DMS79 treated with DMSO at 0.1 percent for 48 hours (cell line): ENCODE results near the gene PCDH18.
"Not testable (repeated sequence)": the region's sequence is repeated elsewhere in the genome, so short reads cannot be mapped to it uniquely, and the experiment has no call there.

ENCODE experiments used
- DNase-seq: peaks from one replicate; lab custom pipeline; 2025; lab: John Stamatoyannopoulos, UW

Gene PCDH18, protein sequence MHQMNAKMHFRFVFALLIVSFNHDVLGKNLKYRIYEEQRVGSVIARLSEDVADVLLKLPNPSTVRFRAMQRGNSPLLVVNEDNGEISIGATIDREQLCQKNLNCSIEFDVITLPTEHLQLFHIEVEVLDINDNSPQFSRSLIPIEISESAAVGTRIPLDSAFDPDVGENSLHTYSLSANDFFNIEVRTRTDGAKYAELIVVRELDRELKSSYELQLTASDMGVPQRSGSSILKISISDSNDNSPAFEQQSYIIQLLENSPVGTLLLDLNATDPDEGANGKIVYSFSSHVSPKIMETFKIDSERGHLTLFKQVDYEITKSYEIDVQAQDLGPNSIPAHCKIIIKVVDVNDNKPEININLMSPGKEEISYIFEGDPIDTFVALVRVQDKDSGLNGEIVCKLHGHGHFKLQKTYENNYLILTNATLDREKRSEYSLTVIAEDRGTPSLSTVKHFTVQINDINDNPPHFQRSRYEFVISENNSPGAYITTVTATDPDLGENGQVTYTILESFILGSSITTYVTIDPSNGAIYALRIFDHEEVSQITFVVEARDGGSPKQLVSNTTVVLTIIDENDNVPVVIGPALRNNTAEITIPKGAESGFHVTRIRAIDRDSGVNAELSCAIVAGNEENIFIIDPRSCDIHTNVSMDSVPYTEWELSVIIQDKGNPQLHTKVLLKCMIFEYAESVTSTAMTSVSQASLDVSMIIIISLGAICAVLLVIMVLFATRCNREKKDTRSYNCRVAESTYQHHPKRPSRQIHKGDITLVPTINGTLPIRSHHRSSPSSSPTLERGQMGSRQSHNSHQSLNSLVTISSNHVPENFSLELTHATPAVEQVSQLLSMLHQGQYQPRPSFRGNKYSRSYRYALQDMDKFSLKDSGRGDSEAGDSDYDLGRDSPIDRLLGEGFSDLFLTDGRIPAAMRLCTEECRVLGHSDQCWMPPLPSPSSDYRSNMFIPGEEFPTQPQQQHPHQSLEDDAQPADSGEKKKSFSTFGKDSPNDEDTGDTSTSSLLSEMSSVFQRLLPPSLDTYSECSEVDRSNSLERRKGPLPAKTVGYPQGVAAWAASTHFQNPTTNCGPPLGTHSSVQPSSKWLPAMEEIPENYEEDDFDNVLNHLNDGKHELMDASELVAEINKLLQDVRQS

DNA sequence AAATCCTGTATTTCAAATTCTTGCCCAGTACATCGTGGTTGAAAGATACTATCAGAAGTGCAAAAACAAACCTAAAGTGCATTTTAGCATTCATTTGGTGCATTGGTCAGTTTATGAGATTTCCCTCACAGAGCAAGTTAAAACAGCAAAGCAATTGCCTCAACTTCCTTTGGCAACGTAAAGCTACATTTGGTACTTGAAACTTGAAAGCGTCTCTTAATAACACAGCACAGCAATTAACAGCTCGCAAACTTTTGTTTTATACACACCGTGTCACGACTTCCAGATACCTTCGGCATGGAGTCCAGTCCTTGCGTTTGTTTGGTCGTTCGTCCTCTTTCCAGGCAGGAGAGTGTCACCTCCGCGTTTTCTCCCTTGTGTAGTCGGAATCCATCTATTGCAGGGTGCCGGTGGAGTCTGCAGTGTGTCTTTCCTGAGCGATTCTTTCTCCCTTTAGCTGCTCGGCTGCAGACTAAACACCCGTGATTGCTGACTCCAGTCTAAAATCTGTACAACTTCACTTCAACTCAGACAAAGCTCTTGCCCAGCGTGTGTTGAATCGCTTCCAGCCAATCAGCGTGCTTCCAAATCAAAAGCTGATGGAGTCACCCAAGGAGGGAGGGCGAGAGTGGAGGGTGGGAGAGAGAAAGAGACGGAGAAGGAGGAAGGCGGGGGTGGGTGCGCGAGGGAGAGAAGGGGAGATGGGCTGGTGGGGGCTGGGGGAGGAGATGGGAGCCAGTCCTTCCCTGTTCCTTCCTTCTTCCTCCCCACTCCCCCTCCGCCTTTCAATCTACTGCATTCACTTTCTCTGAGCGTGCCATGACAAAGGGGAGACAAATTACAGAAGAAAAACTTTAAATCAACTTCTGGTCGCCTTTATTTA is at the start of gene PCDH18:
Gene PCDH18 (minus strand): TSS at position 509 of the 883 bp plus-strand sequence. CDS start 406 bp downstream, at position 103.
- DNase-seq, result no peak

DNA sequence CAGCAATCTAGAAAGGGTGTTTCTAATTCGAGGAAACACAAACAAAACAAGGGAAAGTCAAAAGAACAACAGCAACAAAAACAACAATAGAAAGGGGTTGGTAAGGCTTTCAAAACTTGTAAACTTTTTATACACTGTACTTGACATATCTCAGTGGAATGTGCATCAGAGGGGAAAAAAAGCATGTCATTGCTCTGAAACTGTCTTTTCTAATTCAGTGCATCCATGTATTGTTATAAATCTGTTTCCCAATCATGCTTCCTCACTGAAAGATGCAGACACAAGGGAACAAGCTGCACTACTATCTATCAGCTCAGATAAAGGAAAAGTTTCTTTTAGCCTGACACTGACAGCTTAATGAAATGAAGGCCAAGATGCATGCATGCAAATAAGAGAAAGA is 44.2 kb upstream of the PCDH18 start:
- DNase-seq, result no peak

DNA sequence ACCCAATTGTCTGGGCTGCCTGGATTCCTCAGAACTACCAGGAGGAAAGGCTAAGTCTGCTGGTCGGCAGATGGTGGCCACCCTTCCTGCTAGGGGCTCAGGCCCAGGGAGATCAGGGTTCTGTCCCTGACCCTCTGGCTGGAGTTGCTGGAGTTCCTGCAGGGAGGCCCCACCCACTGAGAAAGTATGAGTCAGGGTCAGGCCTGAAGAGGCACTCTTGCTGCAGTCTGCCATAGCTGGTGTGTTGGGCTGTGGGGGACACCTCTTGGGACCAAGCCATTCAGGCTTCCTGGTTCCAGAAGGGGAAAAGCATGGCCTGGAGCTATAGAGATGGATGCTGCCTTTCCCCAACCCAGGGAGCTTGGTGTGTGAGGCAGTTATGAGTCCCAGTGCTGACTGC is 40.4 kb upstream of the PCDH18 start:
- DNase-seq, result no peak

DNA sequence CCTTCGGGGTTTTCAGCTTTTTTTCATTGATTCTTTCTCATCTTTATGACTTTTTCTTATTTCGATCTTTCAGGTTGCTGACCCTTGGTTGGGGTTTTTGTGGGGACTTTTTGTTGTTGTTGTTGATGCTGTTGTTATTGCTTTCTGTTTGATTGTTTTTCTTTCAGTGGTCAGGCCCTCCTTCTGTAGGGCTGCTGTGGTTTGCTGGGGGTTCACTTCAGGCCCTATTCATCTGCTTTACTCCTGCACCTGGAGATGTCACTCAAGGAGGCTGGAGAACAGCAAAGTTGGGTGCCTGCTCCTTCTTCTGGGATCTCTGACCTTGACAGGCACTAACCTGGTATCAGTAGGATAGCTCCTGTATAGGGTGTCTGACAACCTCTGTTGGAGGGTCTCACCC is 39.9 kb upstream of the PCDH18 start:
- no peak for DNase-seq

DNA sequence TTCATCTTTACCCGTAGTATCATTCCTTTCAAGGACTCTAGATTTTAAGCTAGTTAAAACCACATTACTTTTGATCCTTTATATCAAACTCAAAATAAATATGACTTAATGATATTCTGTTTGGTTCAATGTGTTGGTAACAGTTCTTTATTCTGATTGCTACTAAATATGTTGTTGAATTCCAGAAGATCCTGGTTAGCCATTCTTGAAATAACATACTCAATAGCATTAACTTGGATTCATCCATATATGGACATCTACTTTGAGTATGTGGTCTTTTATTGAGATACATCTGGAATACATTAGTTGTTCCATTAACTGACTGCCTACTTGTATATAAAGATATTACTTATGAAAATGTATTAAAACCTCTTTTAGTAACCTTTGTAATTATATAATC is 27.5 kb upstream of the PCDH18 start:
- no peak for DNase-seq

DNA sequence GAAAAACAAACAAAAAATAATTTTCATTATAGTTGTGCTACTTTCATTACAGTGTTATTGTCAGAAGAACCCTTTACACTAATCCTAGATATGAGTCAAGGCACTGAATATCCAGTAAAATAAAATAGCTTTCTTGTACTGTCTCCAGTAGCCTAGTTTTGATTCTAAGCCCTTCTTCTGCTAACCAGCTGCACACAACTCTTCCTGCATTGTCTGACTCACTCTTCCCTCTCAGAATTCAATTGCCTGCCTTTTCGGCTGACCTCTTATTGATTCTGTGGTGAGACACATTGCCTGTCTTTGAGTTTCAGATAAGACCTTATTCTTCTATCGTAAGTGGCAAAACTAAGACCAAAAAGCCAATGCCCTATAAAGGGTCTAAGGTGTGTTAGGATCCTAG is 26.7 kb upstream of the PCDH18 start:
- DNase-seq, result no peak

DNA sequence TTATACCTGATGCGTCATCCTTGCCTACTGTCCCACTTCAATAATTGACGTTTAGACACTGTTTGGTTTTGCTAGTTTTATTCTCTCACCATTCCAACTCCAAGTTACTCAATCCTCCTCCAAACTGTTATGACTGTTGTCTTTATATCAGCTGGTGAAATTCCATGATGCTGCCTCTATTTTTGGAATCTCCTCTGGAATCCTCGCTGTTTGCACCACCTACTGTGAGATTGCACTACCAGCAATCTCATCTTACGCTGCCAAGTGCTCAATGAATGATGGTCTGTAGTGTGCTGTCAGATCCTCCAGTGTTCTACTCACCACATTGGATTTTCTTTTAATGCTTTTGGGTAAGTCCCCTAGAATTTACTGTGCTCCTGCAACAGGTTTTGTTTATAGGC is 13.2 kb upstream of the PCDH18 start:
- DNase-seq, result no peak

DNA sequence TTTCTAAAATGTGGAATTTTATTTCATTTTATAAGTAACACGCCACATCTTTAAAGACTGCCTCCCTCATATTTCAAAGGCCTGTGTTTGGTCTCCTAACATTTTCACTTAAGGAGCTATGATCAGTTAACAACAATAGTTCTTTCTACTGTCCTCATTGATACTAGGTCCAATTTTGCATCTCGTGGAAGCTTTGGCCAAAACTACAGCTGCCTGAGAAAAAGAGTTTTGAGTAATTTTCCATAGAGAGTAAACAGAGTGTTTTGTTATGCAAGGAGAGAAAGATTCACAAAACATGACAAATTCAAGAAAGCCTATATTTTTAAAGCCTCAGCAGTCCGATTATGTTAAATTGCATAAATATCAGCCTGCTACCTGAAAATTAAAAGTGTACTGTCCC is 11.4 kb upstream of the PCDH18 start:
- no peak for DNase-seq

DNA sequence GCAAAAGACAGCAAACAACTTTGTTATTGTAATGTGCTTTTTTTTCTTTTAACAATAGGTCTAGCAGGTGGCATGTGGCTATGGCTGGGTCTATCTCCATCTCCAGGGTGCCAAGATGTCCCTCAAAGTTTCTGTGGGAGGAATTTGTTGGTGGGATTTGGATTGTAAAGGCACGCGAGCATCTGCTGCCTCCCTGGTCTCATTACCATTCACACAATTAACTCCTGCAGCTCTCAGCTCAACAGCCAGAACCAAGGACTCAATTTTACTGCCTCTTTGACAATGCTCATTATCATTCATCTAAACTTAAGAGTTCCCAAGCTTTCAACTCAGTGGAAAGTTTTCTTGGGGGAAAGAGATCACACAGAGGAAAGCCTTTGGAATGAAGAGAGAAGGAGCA is 10.9 kb upstream of the PCDH18 start:
- no peak for DNase-seq

DNA sequence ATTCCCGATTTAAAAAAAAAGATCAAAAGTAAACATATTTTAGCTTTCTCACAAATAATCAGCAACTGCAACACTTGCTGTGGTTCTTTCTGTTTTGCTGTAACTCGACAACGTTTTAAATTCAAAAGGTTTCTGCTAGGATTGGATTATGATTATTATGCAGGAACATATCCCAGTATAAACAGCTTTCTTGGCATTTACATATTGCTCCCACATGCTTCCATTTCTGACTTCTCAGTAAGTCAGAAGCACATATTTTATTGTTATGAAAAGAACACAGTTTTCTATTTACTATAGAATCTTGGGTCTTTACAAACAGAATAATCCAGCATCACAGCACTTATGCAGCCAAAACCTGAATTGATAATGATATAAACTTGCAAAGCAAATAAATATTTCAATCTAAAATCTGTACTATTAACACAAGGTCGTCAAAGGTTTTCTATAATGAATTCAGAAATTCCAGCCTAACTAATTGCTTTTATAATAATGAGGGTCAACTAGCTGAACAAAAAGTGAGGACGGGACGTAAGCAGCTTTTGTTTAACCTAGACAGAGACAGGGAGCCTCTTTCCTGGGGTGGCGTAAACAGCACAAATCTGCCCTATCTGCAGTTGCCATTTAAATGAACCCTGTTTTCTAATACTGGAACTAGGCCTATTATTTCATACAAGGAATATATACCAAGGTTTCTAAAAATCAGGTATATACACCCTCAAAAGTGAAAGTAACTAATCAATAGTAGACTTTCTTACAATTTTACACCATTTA is 9.8 kb upstream of the PCDH18 start:
- no peak for DNase-seq

DNA sequence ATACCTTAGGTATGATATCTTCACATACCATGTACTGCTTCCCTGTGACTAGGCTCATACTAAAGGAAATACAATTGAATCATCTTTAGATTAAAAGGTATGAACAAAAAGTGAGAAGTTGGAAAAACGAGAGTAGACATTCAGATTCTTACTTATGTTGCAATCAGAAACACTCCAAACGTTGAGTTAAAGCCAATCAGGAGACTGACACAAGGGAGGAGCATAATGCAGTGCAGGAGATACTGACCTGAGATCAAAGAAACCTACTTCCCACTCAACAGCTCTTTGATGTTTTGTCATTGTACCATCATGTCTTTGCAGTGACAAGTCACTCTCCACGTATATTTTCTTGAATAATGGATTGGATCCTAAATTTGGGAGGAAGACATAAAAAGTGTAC is 8.9 kb upstream of the PCDH18 start:
- DNase-seq, result no peak

DNA sequence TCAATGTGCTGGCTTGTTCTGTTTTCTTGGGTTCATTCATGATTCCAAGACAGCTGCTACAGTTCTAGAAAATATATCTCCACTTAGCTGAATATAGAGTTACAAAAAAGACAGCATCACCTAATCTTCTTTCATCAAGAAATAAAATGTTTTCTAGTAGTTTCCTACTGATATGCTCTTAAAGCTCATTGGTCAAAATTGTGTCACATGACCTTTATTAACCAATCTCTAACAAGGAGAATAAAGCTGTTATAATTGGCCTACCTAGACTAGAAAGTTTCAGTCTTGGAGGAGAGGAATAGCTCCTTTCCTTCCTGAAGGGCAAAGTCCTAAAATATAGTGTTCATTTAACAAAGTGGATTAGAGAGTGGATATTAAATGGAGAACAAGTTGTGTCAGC is 8.1 kb upstream of the PCDH18 start:
- DNase-seq, result no peak

DNA sequence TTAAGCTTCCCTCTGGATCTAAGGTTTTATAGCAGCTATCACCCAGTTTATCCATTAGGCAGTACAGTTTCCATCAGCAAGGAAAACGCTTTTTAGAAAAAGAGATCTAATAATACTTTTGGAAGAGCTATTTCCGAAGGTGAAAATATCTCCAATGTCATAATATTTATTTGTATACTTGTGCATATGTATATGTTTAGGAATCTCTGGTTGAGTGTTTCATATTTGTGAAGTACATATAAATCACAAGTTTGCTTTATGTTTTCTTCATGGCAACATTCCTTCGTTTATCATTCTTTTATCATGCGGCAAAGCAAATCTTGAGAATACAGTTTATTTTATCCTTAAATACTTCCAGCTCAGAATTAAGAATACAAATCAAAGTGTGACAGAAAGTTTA is 6.2 kb upstream of the PCDH18 start:
- no peak for DNase-seq

DNA sequence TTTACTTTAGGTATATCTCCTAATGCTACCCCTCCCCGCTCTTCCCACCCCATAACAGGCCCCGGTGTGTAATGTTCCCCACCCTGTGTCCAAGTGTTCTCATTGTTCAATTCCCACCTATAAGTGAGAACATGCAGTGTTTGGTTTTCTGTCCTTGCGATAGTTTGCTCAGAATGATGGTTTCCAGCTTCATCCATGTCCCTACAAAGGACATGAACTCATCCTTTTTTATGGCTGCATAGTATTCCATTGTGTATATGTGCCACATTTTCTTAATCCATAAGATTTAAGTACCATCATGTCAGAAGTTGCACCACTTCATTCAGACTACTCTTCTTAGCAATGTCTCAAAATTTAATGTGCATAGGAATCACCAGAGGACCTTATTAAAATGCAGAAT is 5.5 kb upstream of the PCDH18 start:
- not testable (repeated sequence) for DNase-seq

DNA sequence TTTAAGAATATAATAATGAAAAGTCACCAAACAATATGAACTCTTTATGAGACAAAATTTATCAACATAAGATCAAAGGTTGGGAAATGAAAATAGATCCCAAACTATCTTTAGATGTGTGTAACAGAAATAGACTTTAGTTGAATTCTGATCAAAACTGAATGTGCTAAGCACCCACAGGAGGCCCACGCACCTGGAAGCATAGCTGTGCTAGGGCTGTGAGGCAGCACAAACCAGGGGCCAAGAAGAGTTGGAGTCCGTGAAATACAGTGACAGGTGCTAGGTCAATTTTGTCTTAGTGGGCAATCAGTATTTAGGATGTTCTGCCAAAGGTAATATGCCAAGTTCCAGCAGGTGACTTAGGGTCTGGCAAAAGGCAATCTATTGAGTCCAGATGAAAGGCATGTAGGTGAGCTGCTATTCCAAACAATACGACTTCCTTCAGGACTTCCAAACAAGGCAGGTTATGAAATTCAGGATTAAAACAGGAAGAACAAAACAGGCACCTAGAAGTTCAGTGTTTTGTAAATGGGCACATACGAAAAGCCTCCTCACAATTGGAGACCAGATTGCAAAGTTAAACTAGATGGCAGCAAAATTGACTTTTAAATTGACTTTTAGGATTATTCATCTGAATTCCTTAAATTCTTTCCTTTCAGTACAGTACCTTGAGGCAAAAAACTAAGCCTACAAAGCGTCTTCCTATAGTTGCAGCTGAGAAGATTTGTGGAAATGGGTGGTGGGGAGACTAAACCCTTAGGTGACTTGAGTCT is 4.7 kb upstream of the PCDH18 start:
- no peak for DNase-seq

DNA sequence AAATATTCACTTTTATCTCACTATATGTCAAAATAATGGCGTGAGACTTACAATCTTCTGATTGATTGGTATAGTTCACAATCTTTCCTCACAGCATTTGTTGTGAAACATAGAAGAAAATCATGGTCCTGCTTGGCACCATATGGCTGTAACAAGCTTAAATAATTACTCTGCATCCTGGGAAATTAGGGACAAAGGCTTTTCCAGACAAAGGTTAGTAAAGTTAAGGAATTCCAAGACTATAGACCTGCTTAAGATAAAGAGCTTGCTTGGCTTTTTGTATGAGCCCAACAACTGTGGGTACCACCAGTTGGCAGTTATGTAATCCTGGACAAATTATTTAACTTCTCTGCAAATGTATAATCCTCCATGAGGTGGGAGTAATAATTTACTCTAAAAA is 3.4 kb upstream of the PCDH18 start:
- DNase-seq, result no peak

DNA sequence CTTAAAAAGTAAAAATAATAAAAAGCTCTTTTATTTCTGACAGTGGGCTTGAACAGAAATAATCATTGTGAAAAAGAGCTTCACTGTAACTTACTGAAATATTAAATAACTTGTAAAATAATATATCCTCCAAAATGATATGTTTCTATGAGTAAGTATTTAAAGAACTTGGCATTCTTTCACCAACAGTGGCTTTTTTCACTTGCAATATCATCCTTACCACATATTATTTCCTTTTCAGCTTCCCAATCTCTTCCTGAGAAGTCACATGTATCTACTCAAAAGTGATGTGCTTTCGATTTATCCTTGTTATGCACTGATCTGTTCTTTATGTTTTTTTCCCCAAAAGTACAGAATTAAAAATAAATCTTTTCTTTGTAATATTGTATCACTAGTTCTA is 2.2 kb upstream of the PCDH18 start:
- no peak for DNase-seq

DNA sequence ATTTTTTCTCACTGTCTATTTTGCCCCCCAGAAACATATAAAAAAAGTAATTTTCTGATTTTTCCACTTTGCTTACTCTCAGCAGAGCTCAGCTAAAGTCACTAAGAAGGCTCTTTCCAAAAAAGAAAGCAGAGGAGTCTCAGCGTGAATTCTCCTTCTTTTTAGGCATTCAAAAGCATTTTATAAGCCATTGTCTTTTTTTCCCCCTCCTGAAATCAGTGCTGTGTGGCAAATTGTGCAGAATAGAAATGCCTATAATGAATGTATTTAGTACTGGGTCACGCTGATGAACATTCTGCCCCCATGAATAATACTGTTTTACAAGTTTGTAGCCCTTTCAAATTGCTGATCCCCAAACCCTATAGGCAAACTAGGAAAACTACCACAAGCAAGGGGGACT is 1.6 kb upstream of the PCDH18 start:
- no peak for DNase-seq

DNA sequence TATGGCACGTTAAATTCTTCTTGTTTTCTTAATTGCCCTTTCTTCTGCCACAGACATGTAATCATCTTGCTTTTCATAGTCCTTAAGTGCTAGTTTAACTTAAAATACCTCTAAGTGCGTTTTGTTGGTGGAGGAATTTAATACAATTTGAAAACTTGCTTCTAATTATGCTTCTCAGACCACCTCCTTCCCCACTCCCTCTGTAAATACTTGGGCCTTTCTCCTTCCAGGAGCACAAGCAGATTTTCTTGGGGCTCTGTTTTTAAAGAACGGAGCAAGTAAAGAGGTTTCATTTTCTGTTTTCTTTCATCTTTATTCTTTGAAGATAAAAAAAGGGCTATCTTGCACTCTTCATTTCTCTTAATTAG is 559 bp upstream of the PCDH18 start:
- DNase-seq, result no peak
